Gastroesophageal sphincter (tissue), 4 donors: ENCODE results near the gene SH3RF2. TPM values are rescaled to one million over a fixed set of nuclear protein-coding genes. Genes with fewer than 3 reads are reported as not detected.

Source experiments
- ATAC-seq: fragments of 150-250 bp; one replicate; pipeline ENCODE4 v1.9.1; 2016; ENCODE audit warnings: mild to moderate bottlenecking, moderate library complexity
- H3K27ac ChIP-seq, 4 donors: fragments of 200-600 bp; sonication (generic) in 3 of 4; 1 replicate in 3 of 4; 2 replicates in 1 of 4; pipeline ENCODE4 v1.5.1; 2016 to 2019
- H3K27me3 ChIP-seq: fragments of 200-600 bp; sonication (generic); one replicate; pipeline ENCODE4 v1.5.1; 2019
- H3K36me3 ChIP-seq, 2 donors: fragments of 200-600 bp; sonication (generic); one replicate each; pipeline ENCODE4 v1.5.1; 2019; ENCODE audit warnings: control low read depth in 1 of 2
- H3K4me1 ChIP-seq, 3 donors: fragments of 200-600 bp; sonication (generic); 1 replicate in 2 of 3; 2 replicates in 1 of 3; pipeline ENCODE4 v1.5.1; 2016 to 2019; ENCODE audit warnings: control low read depth in 2 of 3
- H3K4me3 ChIP-seq, 2 donors: fragments of 200-600 bp; sonication (generic); one replicate each; pipeline ENCODE4 v1.5.1; 2019; ENCODE audit warnings: mild to moderate bottlenecking in 1 of 2, moderate library complexity in 1 of 2
- H3K9me3 ChIP-seq, 3 donors: fragments of 200-600 bp; sonication (generic); one replicate each; pipeline ENCODE4 v1.5.1; 2017 to 2019; ENCODE audit warnings: control low read depth in 2 of 3
- EP300 ChIP-seq: sonication (generic); formaldehyde crosslinking; IDR thresholded peaks from one replicate; pipeline ENCODE4 v1.6.1; 2017; ENCODE audit warnings: antibody characterized with exemption, mild to moderate bottlenecking
- POLR2A ChIP-seq, 2 donors: fragments of 450-650 bp; IDR thresholded peaks; one replicate each; pipeline ENCODE4 v1.6.1; 2017; ENCODE audit warnings: antibody characterized with exemption in 2 of 2, mild to moderate bottlenecking in 2 of 2, moderate library complexity in 1 of 2
- POLR2AphosphoS5 ChIP-seq: sonication (generic); formaldehyde crosslinking; IDR thresholded peaks from one replicate; pipeline ENCODE4 v1.6.1; 2017; ENCODE audit warnings: antibody characterized with exemption
- WGBS, 2 donors: methylation state at CpG; one replicate each; pipeline ENCODE4 v1.1.5; 2018; ENCODE audit warnings: low coverage in 1 of 2; 5-methylcytosine and 5-hydroxymethylcytosine counted together
- total RNA-seq, 4 donors: library from RNA; depleted of rRNA; stranded (reverse); fragments of >200 nt; gene quantifications; one replicate each; pipeline ENCODE4 v1.1.0, GENCODE V29; 2016
- TF ChIP-seq, protein P1 (sequence below), 4 experiments: fragments of 200-600 bp in 2 of 4; fragments of 450-650 bp in 2 of 4; sonication (generic) in 1 of 4; IDR thresholded peaks; one replicate each; pipeline ENCODE4 v1.5.1; 2017 to 2019; ENCODE audit warnings: antibody characterized with exemption in 4 of 4, mild to moderate bottlenecking in 2 of 4, moderate library complexity in 2 of 4

SH3RF2 gene
- total RNA-seq, 4 donors from 2014 or later = 0.27 to 5.2 (median 1.0) TPM

DNA sequence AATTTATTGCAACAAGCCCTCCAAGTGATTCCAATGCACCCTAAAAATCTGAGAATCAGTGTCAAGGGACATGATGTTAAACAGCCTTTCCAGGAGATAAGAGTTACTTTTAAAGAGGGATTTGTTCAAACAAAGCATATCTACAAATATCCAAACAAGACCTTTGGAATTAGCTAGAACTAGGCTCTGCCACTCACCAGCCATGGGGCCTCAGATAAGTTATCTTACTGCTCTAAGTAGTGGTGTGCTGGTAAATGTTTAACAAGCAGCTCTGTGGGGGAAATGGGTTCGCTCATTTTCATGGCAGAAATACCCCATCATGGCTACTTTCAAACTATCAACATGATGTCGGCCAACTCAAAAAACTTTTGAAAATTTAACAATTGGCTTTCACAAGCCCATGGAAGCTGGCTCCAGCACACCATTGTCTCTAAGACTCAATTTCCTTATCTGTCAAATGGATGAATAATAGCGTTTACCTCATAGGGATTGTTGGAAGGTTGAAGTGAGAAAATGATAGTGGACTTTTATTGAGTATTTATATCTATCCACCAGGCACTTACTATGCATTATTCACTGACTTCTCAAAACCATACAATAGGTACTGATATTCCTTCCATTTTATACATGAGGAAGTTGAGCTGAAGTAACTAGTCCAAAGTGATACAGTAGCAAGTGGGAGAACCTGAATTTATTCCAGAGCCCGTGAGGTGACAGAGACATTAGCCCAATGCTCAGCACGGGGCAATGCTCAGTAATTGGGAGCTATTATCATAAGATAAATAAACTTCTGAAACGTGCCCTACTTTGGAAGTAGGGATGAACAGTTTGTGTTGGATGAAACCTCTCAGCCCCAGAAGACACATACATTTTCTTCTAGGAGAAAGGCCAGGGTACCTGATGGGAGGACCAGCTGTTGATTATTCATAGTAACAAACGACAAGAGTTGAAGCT lies 43.2 kb downstream of the SH3RF2 start:
- TF ChIP-seq EP300 (no peak), POLR2A (IDR thresholded peaks at IDR 0.05) (no peak)
- TF ChIP-seq, protein P1, sequence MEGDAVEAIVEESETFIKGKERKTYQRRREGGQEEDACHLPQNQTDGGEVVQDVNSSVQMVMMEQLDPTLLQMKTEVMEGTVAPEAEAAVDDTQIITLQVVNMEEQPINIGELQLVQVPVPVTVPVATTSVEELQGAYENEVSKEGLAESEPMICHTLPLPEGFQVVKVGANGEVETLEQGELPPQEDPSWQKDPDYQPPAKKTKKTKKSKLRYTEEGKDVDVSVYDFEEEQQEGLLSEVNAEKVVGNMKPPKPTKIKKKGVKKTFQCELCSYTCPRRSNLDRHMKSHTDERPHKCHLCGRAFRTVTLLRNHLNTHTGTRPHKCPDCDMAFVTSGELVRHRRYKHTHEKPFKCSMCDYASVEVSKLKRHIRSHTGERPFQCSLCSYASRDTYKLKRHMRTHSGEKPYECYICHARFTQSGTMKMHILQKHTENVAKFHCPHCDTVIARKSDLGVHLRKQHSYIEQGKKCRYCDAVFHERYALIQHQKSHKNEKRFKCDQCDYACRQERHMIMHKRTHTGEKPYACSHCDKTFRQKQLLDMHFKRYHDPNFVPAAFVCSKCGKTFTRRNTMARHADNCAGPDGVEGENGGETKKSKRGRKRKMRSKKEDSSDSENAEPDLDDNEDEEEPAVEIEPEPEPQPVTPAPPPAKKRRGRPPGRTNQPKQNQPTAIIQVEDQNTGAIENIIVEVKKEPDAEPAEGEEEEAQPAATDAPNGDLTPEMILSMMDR (IDR thresholded peaks at IDR 0.05) = no peak
- Histone ChIP-seq H3K27ac (no peak overlapping the region), H3K9me3 (no peaks in the 10 kb centered on the region), H3K36me3 (no peaks in the 10 kb centered on the region), H3K27me3 (peaks cover 2% of the 10 kb centered on the region), H3K4me1 (no peaks in the 10 kb centered on the region), H3K4me3 (no peak overlapping the region)
- no peak for ATAC-seq
- 43 to 53% methylated on average over 5 to 7 of the region's 7 CpGs for WGBS, 2 donors

DNA sequence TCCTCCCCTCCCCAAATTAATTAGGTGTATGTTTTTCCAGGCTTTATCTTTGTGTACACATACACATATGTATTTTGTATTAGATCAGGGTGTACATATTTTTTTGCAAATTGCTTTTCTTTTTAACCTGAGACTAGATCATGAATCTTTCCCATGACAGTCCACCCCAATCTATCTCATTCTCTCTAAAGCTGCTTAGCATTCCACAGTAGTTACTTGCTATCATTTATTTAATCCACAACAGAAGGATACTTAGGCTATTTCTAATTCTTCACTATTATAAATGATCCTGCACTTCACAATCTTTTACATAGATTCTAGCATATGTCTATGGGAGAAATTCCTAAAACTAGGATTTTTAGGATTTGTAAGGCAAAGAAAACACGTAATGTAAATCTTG lies 43.9 kb downstream of the SH3RF2 start:
- TF ChIP-seq, protein P1 (IDR thresholded peaks at IDR 0.05) = no peak
- TF ChIP-seq POLR2A (IDR thresholded peaks at IDR 0.05) = no peak
- TF ChIP-seq POLR2AphosphoS5 = no peak
- TF ChIP-seq EP300 = no peak
- H3K27ac ChIP-seq = no peak overlapping the region
- no peak for ATAC-seq
- no peak overlapping the region for H3K4me3 ChIP-seq
- H3K27me3 ChIP-seq = peaks cover 4% of the 10 kb centered on the region
- H3K4me1 ChIP-seq = no peaks in the 10 kb centered on the region
- H3K9me3 ChIP-seq = no peaks in the 10 kb centered on the region
- H3K36me3 ChIP-seq = no peaks in the 10 kb centered on the region
- 92 to 100% methylated on average over 1 of the region's 1 CpG for WGBS, 2 donors

DNA sequence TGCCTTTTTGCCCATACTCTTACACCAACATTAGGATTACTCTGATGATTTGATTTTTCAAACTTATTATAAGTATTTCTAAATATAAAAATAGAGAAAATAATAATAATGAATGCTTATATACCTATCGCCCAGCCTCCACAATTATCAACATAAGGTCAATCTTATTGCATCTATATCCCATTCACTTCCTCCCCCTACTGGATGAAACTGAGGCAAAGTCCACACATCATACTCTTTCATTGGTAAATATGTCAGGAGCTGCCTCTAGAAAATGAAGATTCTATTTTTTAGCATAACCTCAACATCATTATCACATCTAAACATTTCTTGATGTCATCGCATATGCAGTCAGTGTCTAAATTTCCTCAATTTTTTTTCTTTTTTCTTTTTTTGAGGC lies 44.3 kb downstream of the SH3RF2 start:
- no peaks in the 10 kb centered on the region for H3K9me3 ChIP-seq
- no peak for ATAC-seq
- TF ChIP-seq, protein P1 (IDR thresholded peaks at IDR 0.05) = no peak
- no peak for TF ChIP-seq POLR2A (IDR thresholded peaks at IDR 0.05)
- no peak overlapping the region for H3K4me3 ChIP-seq
- 82 to 96% methylated on average over 2 of the region's 2 CpGs for WGBS, 2 donors
- no peak overlapping the region for H3K27ac ChIP-seq
- no peaks in the 10 kb centered on the region for H3K4me1 ChIP-seq
- H3K27me3 ChIP-seq = peaks cover 4% of the 10 kb centered on the region
- no peaks in the 10 kb centered on the region for H3K36me3 ChIP-seq

DNA sequence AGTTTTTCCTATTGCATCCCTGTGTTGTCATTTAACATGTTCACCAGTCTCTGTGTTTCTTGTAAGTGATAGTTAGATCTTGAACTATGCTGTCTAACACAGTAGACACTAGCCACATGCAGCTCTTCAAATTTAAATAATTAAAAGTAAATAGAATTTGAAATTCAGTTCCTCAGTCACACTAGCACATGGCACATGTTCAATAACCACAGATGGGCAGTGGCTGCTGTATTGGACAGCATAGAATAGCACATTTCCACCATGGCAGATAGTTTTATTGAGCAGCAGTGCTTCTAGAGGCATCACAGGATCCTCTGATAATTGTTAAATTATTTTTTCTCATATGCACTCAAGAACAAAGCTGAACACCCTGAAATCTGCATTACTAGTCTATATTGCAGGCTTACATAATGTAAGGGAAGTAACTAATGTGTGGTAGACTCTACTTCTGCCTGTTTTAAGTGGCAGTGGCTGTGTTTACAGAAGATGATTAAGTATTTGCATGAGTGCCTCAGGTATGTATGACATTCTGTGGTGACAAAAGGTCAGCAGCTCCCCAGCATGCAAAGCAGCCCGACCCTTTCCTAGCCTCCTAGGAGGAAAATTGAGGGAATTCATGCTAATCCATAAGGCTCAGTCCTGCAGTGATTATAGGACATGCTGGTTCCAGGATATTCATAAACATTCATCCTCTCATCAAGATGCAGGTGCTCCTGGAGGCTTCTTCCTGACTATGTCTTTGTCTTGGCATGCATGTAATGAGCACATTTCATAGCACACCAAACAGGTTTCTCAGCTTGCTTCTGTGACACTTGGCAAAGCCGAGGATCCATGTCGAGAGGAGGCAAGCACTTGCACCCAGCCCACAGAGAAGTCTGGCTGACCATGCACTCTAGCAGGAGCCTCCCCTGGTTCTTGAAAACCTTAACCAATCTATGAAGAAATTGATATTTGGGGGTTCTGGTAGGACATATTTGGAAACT lies 45.5 kb downstream of the SH3RF2 start:
- H3K36me3 ChIP-seq = no peaks in the 10 kb centered on the region
- WGBS, 2 donors = 81 to 93% methylated on average over 2 to 3 of the region's 3 CpGs
- TF ChIP-seq POLR2AphosphoS5 (no peak), EP300 (no peak), POLR2A (IDR thresholded peaks at IDR 0.05) (no peak)
- TF ChIP-seq, protein P1 (IDR thresholded peaks at IDR 0.05) = no peak
- no peak overlapping the region for H3K27ac ChIP-seq
- H3K4me3 ChIP-seq = no peak overlapping the region
- H3K27me3 ChIP-seq = peaks cover 4% of the 10 kb centered on the region
- no peaks in the 10 kb centered on the region for H3K4me1 ChIP-seq
- no peaks in the 10 kb centered on the region for H3K9me3 ChIP-seq
- no peak for ATAC-seq
